DLD1 (cell line): Measurements from ENCODE around the gene EPB41.
"Not testable (repeated sequence)": the region's sequence is repeated elsewhere in the genome, so short reads cannot be mapped to it uniquely, and the experiment has no call there.

Experiments used
- in situ Hi-C: cut with HindIII; loops from 2 replicates; pipeline ENCODE4 v1.10.0; 2017; ENCODE audit warnings: low sequenced_read_pairs

Gene EPB41

GRCh38 chr1:29124366-29125236 is 210.2 kb downstream of the EPB41 start:
- in situ Hi-C loops: no loop called here

- in situ Hi-C loops: no loop called here
Observed at GRCh38 chr1:29125237-29125641, 210.9 kb downstream of the EPB41 start.

DNA sequence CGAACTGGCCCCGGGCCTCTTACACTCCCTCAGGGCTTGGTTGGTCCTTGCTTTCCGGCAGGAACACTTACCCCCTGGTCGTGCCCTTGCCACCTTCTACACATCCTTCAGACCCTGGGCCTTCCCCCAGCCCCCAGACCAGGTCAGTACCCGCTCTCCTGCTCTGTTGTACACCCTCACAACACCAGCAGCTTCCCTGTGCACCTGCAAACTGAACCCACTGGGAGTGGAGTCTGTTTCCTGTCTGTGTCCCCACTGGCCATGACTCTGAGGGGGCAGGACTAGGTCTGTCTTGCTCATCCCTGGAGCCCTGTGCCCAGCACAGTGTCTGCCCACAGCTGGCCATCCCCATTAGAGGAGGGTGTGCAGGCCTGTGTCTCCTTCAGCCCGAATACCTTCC is 211.4 kb downstream of the EPB41 start:
- in situ Hi-C loops: no loop called here

- in situ Hi-C loops: no loop called here
Observed at GRCh38 chr1:29126198-29126597, 211.8 kb downstream of the EPB41 start.

GRCh38 chr1:29128739-29129138 is 214.4 kb downstream of the EPB41 start:
- in situ Hi-C loops: no loop called here

DNA sequence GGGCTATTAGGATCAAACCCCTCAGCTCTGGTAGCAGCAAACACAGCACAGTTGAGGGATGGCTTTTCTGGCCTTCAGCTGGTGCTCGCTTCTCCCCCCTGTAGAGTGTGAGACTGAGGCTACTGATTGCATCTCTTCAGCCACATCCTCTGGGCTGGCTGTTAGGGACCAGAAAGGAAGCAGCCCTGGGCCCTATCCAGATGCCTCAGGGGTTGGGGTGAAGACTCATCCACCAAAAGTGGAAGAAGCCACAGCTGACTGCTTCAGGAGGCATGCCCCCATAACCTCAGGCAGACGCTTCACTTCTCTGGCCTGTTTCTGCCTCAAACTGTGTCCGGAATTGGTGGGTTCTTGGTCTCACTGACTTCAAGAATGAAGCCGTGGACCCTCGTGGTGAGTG is 215.5 kb downstream of the EPB41 start:
- in situ Hi-C loops: no loop called here

GRCh38 chr1:29131056-29131455 is 216.7 kb downstream of the EPB41 start:
- in situ Hi-C loops: not testable (repeated sequence)

- in situ Hi-C loops: no loop called here
Observed at GRCh38 chr1:29133861-29134694, 219.7 kb downstream of the EPB41 start.

GRCh38 chr1:29134695-29135028 is 220.3 kb downstream of the EPB41 start:
- in situ Hi-C loops: no loop called here

DNA sequence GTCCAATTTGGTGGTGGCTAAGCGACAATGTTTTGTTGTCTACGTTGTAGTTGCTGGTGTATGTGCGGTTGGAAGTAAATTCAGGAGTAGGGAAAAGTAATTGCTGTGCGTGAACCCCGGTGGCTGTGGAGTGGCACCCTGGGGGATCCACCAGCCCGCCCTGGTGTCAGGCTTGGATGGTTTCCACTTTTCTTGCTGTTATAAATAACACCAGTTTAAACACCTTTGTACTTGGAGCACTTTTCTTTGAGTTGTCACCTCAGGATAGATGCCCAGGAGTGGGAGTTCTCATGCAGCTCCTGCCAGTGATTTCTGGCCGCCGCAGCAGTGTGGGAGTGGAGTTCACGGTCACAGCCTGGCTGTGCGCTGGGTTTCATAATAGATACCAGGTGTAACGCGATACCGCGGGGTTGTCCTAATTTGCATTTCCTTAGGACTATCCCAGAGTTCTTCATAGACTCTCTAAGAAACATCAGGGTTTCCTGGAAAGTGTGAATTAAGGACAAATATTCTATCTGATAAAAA is 222.1 kb downstream of the EPB41 start:
- in situ Hi-C loops: no loop called here

DNA sequence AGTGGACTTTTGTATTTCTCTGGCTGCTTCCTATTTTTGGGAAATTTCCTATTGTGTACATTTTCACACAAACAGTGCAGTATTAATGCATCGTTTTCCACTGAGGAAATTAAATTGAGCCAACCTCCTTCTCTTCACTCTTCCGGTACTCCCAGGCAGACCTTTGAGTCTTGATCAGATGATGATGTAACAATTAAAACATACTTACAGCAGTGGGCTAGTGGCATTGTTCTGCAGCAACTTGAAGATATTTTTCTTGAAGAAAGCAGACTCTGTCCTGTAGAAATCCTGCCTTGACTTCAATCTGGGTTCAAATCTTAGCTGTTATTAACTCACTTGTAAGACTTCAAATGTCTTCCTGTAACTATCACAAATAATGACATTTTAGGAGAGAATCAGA is 228.3 kb downstream of the EPB41 start:
- in situ Hi-C loops: no loop called here

GRCh38 chr1:29144178-29144577 is 229.8 kb downstream of the EPB41 start:
- in situ Hi-C loops: no loop called here

- in situ Hi-C loops: no loop called here
Observed at GRCh38 chr1:29145739-29146437, 231.5 kb downstream of the EPB41 start.

DNA sequence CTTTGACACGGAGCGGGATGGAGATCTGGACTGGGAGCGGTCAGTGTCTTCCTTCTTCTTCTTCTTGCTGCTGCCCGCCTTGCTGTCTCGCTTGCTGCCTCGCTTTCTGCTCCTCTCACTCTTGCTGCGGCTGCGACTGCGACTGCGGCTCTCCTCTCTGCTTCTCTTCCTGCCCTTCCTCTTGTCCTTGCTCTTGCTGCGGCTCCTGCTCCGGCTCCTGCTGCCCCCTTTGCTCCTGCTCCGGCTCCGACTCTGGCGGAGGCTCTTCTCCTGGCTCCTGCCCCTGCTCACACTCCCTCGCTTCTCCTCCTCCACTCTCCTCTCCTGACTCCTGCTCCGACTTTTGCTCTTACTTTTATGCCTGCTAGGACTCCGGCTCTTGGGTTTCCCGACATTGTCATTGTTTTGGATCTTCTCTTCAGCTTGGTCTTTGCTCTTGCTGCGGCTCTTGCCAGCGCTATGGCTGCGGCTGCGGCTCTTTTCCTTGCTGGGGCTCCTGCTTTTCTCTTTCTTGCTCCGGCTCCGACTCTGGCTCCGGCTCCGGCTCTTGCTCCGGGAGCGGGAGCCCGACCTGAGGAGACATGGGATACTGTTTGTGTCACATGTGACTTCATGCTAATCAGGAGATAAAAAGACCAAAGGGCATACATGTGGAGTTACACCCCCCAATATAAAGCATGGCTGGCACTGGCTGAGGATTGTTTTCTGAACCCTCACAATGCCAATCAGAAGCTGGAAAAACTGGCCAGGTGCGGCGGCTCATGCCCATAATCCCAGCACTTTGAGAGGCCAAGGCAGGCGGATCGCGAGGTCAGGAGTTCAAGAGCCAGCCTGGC is 234.5 kb downstream of the EPB41 start:
- in situ Hi-C loops: no loop called here

GRCh38 chr1:29150346-29150745 is 236.0 kb downstream of the EPB41 start:
- in situ Hi-C loops: not testable (repeated sequence)

GRCh38 chr1:29152046-29152805 is 237.9 kb downstream of the EPB41 start:
- in situ Hi-C loops: no loop called here

- in situ Hi-C loops: no loop called here
Observed at GRCh38 chr1:29156543-29157268, 242.3 kb downstream of the EPB41 start.

DNA sequence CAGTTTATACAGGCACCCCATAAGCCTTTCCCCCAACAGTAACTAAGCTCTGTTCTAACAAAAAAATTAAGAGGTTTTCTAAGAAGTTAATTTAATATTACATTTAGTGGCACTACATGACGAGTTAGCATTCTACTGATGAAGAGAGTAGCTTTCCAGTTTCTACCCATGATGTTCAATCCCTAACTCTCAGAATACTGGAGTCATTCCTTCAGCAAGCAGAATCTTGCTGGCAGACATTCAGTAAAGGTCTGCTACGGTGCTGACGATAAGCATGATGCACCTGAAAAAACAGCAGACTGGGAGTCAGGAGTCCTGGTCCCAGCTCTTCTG is 242.9 kb downstream of the EPB41 start:
- in situ Hi-C loops: no loop called here

DNA sequence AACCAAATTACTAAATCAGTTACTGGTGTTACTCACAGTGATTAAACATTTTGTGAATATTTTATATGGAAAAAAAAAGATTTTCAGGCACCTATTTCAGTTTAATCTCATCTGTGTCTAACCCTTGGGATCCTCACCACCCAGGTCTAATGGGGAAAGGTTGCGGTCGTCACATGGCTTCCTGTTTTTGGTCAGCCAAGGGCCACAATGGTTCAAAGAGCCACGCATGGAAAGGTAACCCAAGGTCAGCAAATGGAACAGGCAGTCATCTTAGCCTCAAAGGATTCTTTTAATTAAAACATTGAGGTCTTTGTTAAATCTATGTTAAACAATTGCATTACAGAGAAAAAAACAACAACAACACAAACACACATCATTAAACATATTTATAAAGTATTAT is 245.4 kb downstream of the EPB41 start:
- in situ Hi-C loops: no loop called here
